Natural killer cell (primary cell): ENCODE measurements around the gene BTG3. TPM values are rescaled to one million over a fixed set of nuclear protein-coding genes. Genes with fewer than 3 reads are reported as not detected.
A peak's percentile ranks its signal among the peaks of the same experiment; 100 is the strongest.

ENCODE experiments used
- ATAC-seq, 3 donors: fragments of 150-1000 bp in 2 of 3; fragments of 200-7000 bp in 1 of 3; cut with Tn5 transposase; 1 replicate in 1 of 3; 2 replicates in 2 of 3; pipeline ENCODE4 v1.10.0; 2021; ENCODE audit warnings: mild to moderate bottlenecking in 2 of 3, moderate library complexity in 2 of 3
- DNase-seq, 2 donors: peaks; one replicate each; pipeline versions ENCODE4 v3.0.0 to v3.0.0-alpha.2; 2013 to 2021; ENCODE audit warnings: mixed read lengths in 1 of 2
- H3K27ac ChIP-seq: one replicate; pipeline ENCODE4 v1.5.1; 2013; ENCODE audit warnings: mild to moderate bottlenecking, low read length
- H3K27me3 ChIP-seq: one replicate; pipeline ENCODE4 v1.6.1; 2013; ENCODE audit warnings: low read length; ENCODE audit not compliant: control insufficient read depth, insufficient read depth
- H3K36me3 ChIP-seq: one replicate; pipeline ENCODE4 v1.6.1; 2013; ENCODE audit warnings: low read length; ENCODE audit not compliant: control insufficient read depth, insufficient read depth
- H3K4me1 ChIP-seq: one replicate; pipeline ENCODE4 v1.6.1; 2013; ENCODE audit warnings: low read length; ENCODE audit not compliant: control insufficient read depth, insufficient read depth
- H3K4me3 ChIP-seq: one replicate; pipeline ENCODE4 v1.5.1; 2013; ENCODE audit warnings: low read length
- H3K9me3 ChIP-seq: one replicate; pipeline ENCODE4 v1.6.1; 2013; ENCODE audit warnings: low read length; ENCODE audit not compliant: control insufficient read depth, insufficient read depth
- H3K27ac Mint-ChIP-seq, 2 donors: one replicate each; pipeline ENCODE4 v1.8.0; 2022; ENCODE audit warnings: mild to moderate bottlenecking in 2 of 2, mixed read lengths in 2 of 2, moderate library complexity in 1 of 2
- H3K27me3 Mint-ChIP-seq, 2 donors: one replicate each; pipeline ENCODE4 v1.8.0; 2022; ENCODE audit warnings: low read depth in 2 of 2, mixed read lengths in 2 of 2
- H3K36me3 Mint-ChIP-seq: one replicate; pipeline ENCODE4 v1.8.0; 2022; ENCODE audit warnings: mixed read lengths
- H3K4me1 Mint-ChIP-seq, 2 donors: one replicate each; pipeline ENCODE4 v1.8.0; 2022; ENCODE audit warnings: mixed read lengths in 2 of 2
- H3K4me3 Mint-ChIP-seq: one replicate; pipeline ENCODE4 v1.8.0; 2022; ENCODE audit warnings: mild to moderate bottlenecking, moderate library complexity, mixed read lengths
- H3K9me3 Mint-ChIP-seq, 2 donors: one replicate each; pipeline ENCODE4 v1.8.0; 2022; ENCODE audit warnings: mixed read lengths in 2 of 2
- CTCF ChIP-seq: fragments of 200-600 bp; IDR thresholded peaks from one replicate; pipeline ENCODE4 v1.8.0; 2022; ENCODE audit warnings: antibody characterized with exemption
- WGBS: methylation state at CpG from one replicate; pipeline ENCODE4 v1.1.7; 2013; ENCODE audit warnings: missing lambda C conversion rate; ENCODE audit not compliant: insufficient coverage; 5-methylcytosine and 5-hydroxymethylcytosine counted together
- intact Hi-C: fragments of 100-400 bp; cut with micrococcal nuclease; formaldehyde crosslinking; loops from one replicate; pipeline ENCODE4 v1.14.2; 2022
- total RNA-seq, 4 donors: library from RNA; stranded (reverse); fragments of 120-200 nt in 1 of 4; gene quantifications; one replicate each; pipeline versions ENCODE4 v1.2.3 to v1.2.4, GENCODE V29; 2013 to 2022

Gene BTG3
- total RNA-seq, result 10 to 100 TPM; 57.5 to 88.8 (median 70.9) TPM
- total RNA-seq (2013), result 57.5 TPM

GRCh38 chr21:17612565-17613241 lies at the start of gene BTG3:
Gene BTG3, minus strand, starts transcription at chr21:17612901. Its CDS starts 3,757 bp downstream, at chr21:17609144.
- TF ChIP-seq CTCF, result no peak
- peak within 1 kb of the TSS; percentile 77 for H3K27ac ChIP-seq
- no peaks in the 10 kb centered on the region for H3K9me3 ChIP-seq
- ATAC-seq, result peak; percentile 77 to 93 (median 85)
- intact Hi-C loops, result loop anchor here (2.0 to 5.0 kb wide), 2 partner anchors 170 to 206 kb away; partner anchors contain the start of gene C21orf91
- DNase-seq, result peak; percentile 80 to 91
- Mint-ChIP-seq H3K36me3 (no peaks in the 10 kb centered on the region), H3K4me3 (peak within 1 kb of the TSS; percentile 95), H3K27ac (peak within 1 kb of the TSS; percentile 91 to 99), H3K9me3 (no peaks in the 10 kb centered on the region), H3K4me1 (peaks cover 12 to 23% of the 10 kb centered on the region in 2 donors), H3K27me3 (no peaks in the 10 kb centered on the region)
- peaks cover 1% of the 10 kb centered on the region for H3K36me3 ChIP-seq
- H3K4me1 ChIP-seq, result peaks cover 19% of the 10 kb centered on the region
- no peaks in the 10 kb centered on the region for H3K27me3 ChIP-seq
- WGBS, result 2% methylated on average over 102 of the region's 102 CpGs
- H3K4me3 ChIP-seq, result peak within 1 kb of the TSS; percentile 91

- Histone ChIP-seq H3K4me3 (no peak overlapping the region), H3K9me3 (no peaks in the 10 kb centered on the region), H3K36me3 (no peaks in the 10 kb centered on the region), H3K4me1 (no peaks in the 10 kb centered on the region), H3K27me3 (no peaks in the 10 kb centered on the region), H3K27ac (no peak overlapping the region)
- no peak overlapping the region for H3K27ac Mint-ChIP-seq
- intact Hi-C loops, result no loop called here
- H3K9me3 Mint-ChIP-seq, result no peaks in the 10 kb centered on the region
- H3K4me1 Mint-ChIP-seq, result no peaks in the 10 kb centered on the region
- no peak overlapping the region for H3K4me3 Mint-ChIP-seq
- no peaks in the 10 kb centered on the region for H3K36me3 Mint-ChIP-seq
- no peak for DNase-seq
- no peak for ATAC-seq
- no peak for TF ChIP-seq CTCF
- 86% methylated on average over 6 of the region's 6 CpGs for WGBS
- H3K27me3 Mint-ChIP-seq, result peaks cover 14 to 27% of the 10 kb centered on the region in 2 donors
These were observed 48.2 kb upstream of the BTG3 start for GRCh38 chr21:17660862-17661261.

GRCh38 chr21:17660452-17660851 lies 47.8 kb upstream of the BTG3 start:
- Histone ChIP-seq H3K36me3 (no peaks in the 10 kb centered on the region), H3K4me3 (no peak overlapping the region), H3K27ac (no peak overlapping the region), H3K4me1 (no peaks in the 10 kb centered on the region), H3K27me3 (no peaks in the 10 kb centered on the region), H3K9me3 (no peaks in the 10 kb centered on the region)
- Mint-ChIP-seq H3K4me1 (no peaks in the 10 kb centered on the region), H3K9me3 (no peaks in the 10 kb centered on the region), H3K27ac (no peak overlapping the region), H3K4me3 (no peak overlapping the region), H3K36me3 (no peaks in the 10 kb centered on the region), H3K27me3 (peaks cover 13 to 31% of the 10 kb centered on the region in 2 donors)
- DNase-seq, result no peak
- intact Hi-C loops, result no loop called here
- WGBS, result 71% methylated on average over 1 of the region's 3 CpGs
- no peak for ATAC-seq
- TF ChIP-seq CTCF, result no peak

- no peak overlapping the region for H3K4me3 ChIP-seq
- H3K36me3 Mint-ChIP-seq, result no peaks in the 10 kb centered on the region
- H3K27me3 ChIP-seq, result no peaks in the 10 kb centered on the region
- H3K27ac Mint-ChIP-seq, result no peak overlapping the region
- no peaks in the 10 kb centered on the region for H3K4me1 Mint-ChIP-seq
- H3K27ac ChIP-seq, result no peak overlapping the region
- H3K4me1 ChIP-seq, result no peaks in the 10 kb centered on the region
- no peaks in the 10 kb centered on the region for H3K9me3 ChIP-seq
- H3K27me3 Mint-ChIP-seq, result peaks cover 21 to 44% of the 10 kb centered on the region in 2 donors
- H3K4me3 Mint-ChIP-seq, result no peak overlapping the region
- H3K9me3 Mint-ChIP-seq, result no peaks in the 10 kb centered on the region
- WGBS, result 91% methylated on average over 4 of the region's 6 CpGs
- no peaks in the 10 kb centered on the region for H3K36me3 ChIP-seq
- TF ChIP-seq CTCF, result no peak
- ATAC-seq, result no peak
- intact Hi-C loops, result no loop called here
- DNase-seq, result no peak
These were observed 46.2 kb upstream of the BTG3 start for GRCh38 chr21:17658931-17659330.
